ENCODE measurements around the gene ADAT3. TPM values are rescaled to one million over a fixed set of nuclear protein-coding genes. Genes with fewer than 3 reads are reported as not detected.

Gene ADAT3
- total and polyA plus RNA-seq, 4 donors = 4.0 to 11.9 (median 6.8) TPM

DNA sequence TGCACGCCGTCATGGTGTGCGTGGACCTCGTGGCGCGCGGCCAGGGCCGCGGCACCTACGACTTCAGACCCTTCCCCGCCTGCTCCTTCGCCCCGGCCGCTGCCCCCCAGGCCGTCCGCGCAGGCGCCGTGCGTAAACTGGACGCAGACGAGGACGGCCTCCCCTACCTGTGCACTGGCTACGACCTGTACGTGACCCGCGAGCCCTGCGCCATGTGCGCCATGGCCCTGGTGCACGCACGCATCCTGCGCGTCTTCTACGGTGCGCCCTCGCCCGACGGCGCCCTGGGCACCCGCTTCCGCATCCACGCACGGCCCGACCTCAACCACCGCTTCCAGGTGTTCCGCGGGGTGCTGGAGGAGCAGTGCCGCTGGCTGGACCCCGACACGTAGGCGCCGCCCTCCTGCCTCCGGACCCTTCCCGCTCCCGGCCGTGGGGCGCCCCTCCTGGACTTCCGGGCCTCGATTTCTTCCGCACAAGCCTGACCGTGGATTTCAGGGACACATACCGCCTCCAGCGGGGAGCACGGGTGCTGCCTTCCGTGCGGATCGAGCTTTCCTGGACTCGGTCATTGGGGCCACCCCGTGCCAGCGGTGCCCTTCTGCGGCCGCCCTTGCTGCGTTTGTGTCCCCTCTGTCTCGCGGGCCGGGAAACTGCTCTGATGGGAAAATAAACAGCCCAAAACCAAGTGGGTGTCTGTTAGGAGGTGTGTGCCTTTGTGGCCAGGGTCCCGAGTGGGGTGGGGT lies 7.7 kb downstream of the ADAT3 start:
- TF ChIP-seq CTCF (IDR thresholded peaks at IDR 0.05; ENCODE audit: control extremely low read depth, extremely low read depth) = no peak
- Histone ChIP-seq H3K9ac (ENCODE audit: insufficient read depth in 1 of 2, low read length in 2 of 2) (no peak overlapping the region), H3K9me3 (ENCODE audit: control insufficient read depth in 4 of 4, insufficient read depth in 3 of 4, low read length in 3 of 4) (no peaks in the 10 kb centered on the region), H3K4me3 (no peak overlapping the region), H3K36me3 (ENCODE audit: control insufficient read depth in 4 of 4, insufficient read depth in 4 of 4, low read length in 4 of 4) (peaks cover 0 to 39% (median 6%) of the 10 kb centered on the region in 4 donors), H3K27me3 (ENCODE audit: control insufficient read depth in 3 of 3, insufficient read depth in 3 of 3, low read length in 2 of 3) (no peaks in the 10 kb centered on the region), H3K27ac (ENCODE audit: low read depth in 1 of 2, low read length in 1 of 2) (peak overlapping the region in 1 of 2 donors; percentile 10), H3K4me1 (ENCODE audit: control insufficient read depth in 5 of 5, insufficient read depth in 5 of 5, low read length in 5 of 5) (peaks cover 0 to 9% (median 0%) of the 10 kb centered on the region in 5 donors)
- ATAC-seq (ENCODE audit: insufficient read depth, low FRiP score) (no peak), DNase-seq (no peak)
- WGBS, 2 donors = 98% methylated on average over 77 of the region's 77 CpGs

- Histone ChIP-seq H3K9ac (ENCODE audit: insufficient read depth in 1 of 2, low read length in 2 of 2) (no peak overlapping the region), H3K4me3 (no peak overlapping the region), H3K9me3 (ENCODE audit: control insufficient read depth in 4 of 4, insufficient read depth in 3 of 4, low read length in 3 of 4) (no peaks in the 10 kb centered on the region), H3K36me3 (ENCODE audit: control insufficient read depth in 4 of 4, insufficient read depth in 4 of 4, low read length in 4 of 4) (peaks cover 0 to 43% (median 6%) of the 10 kb centered on the region in 4 donors), H3K27ac (ENCODE audit: low read depth in 1 of 2, low read length in 1 of 2) (no peak overlapping the region), H3K27me3 (ENCODE audit: control insufficient read depth in 3 of 3, insufficient read depth in 3 of 3, low read length in 2 of 3) (no peaks in the 10 kb centered on the region), H3K4me1 (ENCODE audit: control insufficient read depth in 5 of 5, insufficient read depth in 5 of 5, low read length in 5 of 5) (peaks cover 0 to 7% (median 0%) of the 10 kb centered on the region in 5 donors)
- WGBS, 2 donors = 86 to 94% methylated on average over 22 to 23 of the region's 23 CpGs
- no peak for TF ChIP-seq CTCF (IDR thresholded peaks at IDR 0.05; ENCODE audit: control extremely low read depth, extremely low read depth)
- ATAC-seq (ENCODE audit: insufficient read depth, low FRiP score) = no peak
- DNase-seq = no peak
These were observed 8.8 kb downstream of the ADAT3 start for GRCh38 chr19:1913781-1914577.

- H3K9ac ChIP-seq (ENCODE audit: insufficient read depth in 1 of 2, low read length in 2 of 2) = no peak overlapping the region
- no peaks in the 10 kb centered on the region for H3K4me1 ChIP-seq (ENCODE audit: control insufficient read depth in 5 of 5, insufficient read depth in 5 of 5, low read length in 5 of 5)
- ATAC-seq (ENCODE audit: insufficient read depth, low FRiP score) = no peak
- no peak for TF ChIP-seq CTCF (IDR thresholded peaks at IDR 0.05; ENCODE audit: control extremely low read depth, extremely low read depth)
- no peak overlapping the region for H3K27ac ChIP-seq (ENCODE audit: low read depth in 1 of 2, low read length in 1 of 2)
- WGBS, 2 donors = 94 to 95% methylated on average over 23 of the region's 23 CpGs
- H3K4me3 ChIP-seq = no peak overlapping the region
- DNase-seq = no peak
- peaks cover 0 to 42% (median 6%) of the 10 kb centered on the region in 4 donors for H3K36me3 ChIP-seq (ENCODE audit: control insufficient read depth in 4 of 4, insufficient read depth in 4 of 4, low read length in 4 of 4)
- no peaks in the 10 kb centered on the region for H3K27me3 ChIP-seq (ENCODE audit: control insufficient read depth in 3 of 3, insufficient read depth in 3 of 3, low read length in 2 of 3)
- no peaks in the 10 kb centered on the region for H3K9me3 ChIP-seq (ENCODE audit: control insufficient read depth in 4 of 4, insufficient read depth in 3 of 4, low read length in 3 of 4)
These were observed 9.7 kb downstream of the ADAT3 start for GRCh38 chr19:1914826-1915341.
